ENCODE results near the gene CTXN1. TPM values are rescaled to one million over a fixed set of nuclear protein-coding genes. Genes with fewer than 3 reads are reported as not detected.
A peak's percentile ranks its signal among the peaks of the same experiment; 100 is the strongest.

Gene CTXN1
- total RNA-seq, 2 donors from 2014 or later, result 5.0 to 37.1 TPM

- WGBS, result 78% methylated on average over 11 of the region's 12 CpGs
- TF ChIP-seq CTCF (IDR thresholded peaks at IDR 0.05) (peak in 3 of 4 experiments; percentile 44 to 62 (median 55)), POLR2AphosphoS5 (IDR thresholded peaks at IDR 0.05) (no peak), POLR2A (IDR thresholded peaks at IDR 0.05) (no peak)
Observed at GRCh38 chr19:7970716-7971448, 44.9 kb upstream of the CTXN1 start.

GRCh38 chr19:7969555-7969939, 43.6 kb upstream of the CTXN1 start:
- intact Hi-C loops (cut with DNase I), result no loop called here
- TF ChIP-seq CTCF (IDR thresholded peaks at IDR 0.05) (no peak), POLR2A (IDR thresholded peaks at IDR 0.05) (no peak), POLR2AphosphoS5 (IDR thresholded peaks at IDR 0.05) (no peak)
- Histone ChIP-seq H3K27me3 (replicated peaks; ENCODE audit: insufficient read depth) (no peaks in the 10 kb centered on the region), H3K9me3 (no peaks in the 10 kb centered on the region), H3K4me3 (no peak overlapping the region), H3K27ac (no peak overlapping the region), H3K36me3 (no peaks in the 10 kb centered on the region), H3K4me1 (replicated peaks) (no peaks in the 10 kb centered on the region)
- WGBS, result 90% methylated on average over 11 of the region's 11 CpGs
- DNase-seq (ENCODE audit: low spot score), result no peak

More at GRCh38 chr19:7970716-7971448, 44.9 kb upstream of the CTXN1 start:
- no peak for DNase-seq (ENCODE audit: low spot score)
- no peak overlapping the region for H3K4me3 ChIP-seq
- H3K27me3 ChIP-seq (replicated peaks; ENCODE audit: insufficient read depth), result no peaks in the 10 kb centered on the region
- no peaks in the 10 kb centered on the region for H3K4me1 ChIP-seq (replicated peaks)
- H3K9me3 ChIP-seq, result no peaks in the 10 kb centered on the region
- no peak overlapping the region for H3K27ac ChIP-seq
- H3K36me3 ChIP-seq, result no peaks in the 10 kb centered on the region
- intact Hi-C loops (cut with DNase I), result no loop called here

- no peaks in the 10 kb centered on the region for H3K36me3 ChIP-seq
- WGBS, result 91% methylated on average over 20 of the region's 20 CpGs
- H3K4me1 ChIP-seq (replicated peaks), result no peaks in the 10 kb centered on the region
- intact Hi-C loops (cut with DNase I), result no loop called here
- no peak overlapping the region for H3K27ac ChIP-seq
- H3K27me3 ChIP-seq (replicated peaks; ENCODE audit: insufficient read depth), result no peaks in the 10 kb centered on the region
- H3K9me3 ChIP-seq, result no peaks in the 10 kb centered on the region
- no peak for DNase-seq (ENCODE audit: low spot score)
- no peak overlapping the region for H3K4me3 ChIP-seq
- no peak for TF ChIP-seq POLR2A (IDR thresholded peaks at IDR 0.05)
- no peak for TF ChIP-seq CTCF (IDR thresholded peaks at IDR 0.05)
- no peak for TF ChIP-seq POLR2AphosphoS5 (IDR thresholded peaks at IDR 0.05)
Observed at GRCh38 chr19:7968796-7969554, 43.0 kb upstream of the CTXN1 start.

- intact Hi-C loops (cut with DNase I), result no loop called here
- H3K27ac ChIP-seq, result no peak overlapping the region
- no peaks in the 10 kb centered on the region for H3K4me1 ChIP-seq (replicated peaks)
- no peak for DNase-seq (ENCODE audit: low spot score)
- H3K4me3 ChIP-seq, result no peak overlapping the region
- H3K27me3 ChIP-seq (replicated peaks; ENCODE audit: insufficient read depth), result no peaks in the 10 kb centered on the region
- no peaks in the 10 kb centered on the region for H3K36me3 ChIP-seq
- no peaks in the 10 kb centered on the region for H3K9me3 ChIP-seq
- no peak for TF ChIP-seq POLR2A (IDR thresholded peaks at IDR 0.05)
- TF ChIP-seq CTCF (IDR thresholded peaks at IDR 0.05), result no peak
- TF ChIP-seq POLR2AphosphoS5 (IDR thresholded peaks at IDR 0.05), result no peak
- 92% methylated on average over 15 of the region's 15 CpGs for WGBS
Observed at GRCh38 chr19:7968008-7968795, 42.3 kb upstream of the CTXN1 start.

Measured in prostate gland (tissue), 2 donors.